Measurements from ENCODE around the gene TBC1D32.

TBC1D32 gene

GRCh38 chr6:121040831-121041230, 293.4 kb downstream of the TBC1D32 start:
- no peaks in the 10 kb centered on the region for H3K27me3 Mint-ChIP-seq (ENCODE audit: low read depth, poor library complexity)
- no peaks in the 10 kb centered on the region for H3K36me3 Mint-ChIP-seq (ENCODE audit: low read depth)
- H3K9me3 Mint-ChIP-seq = peaks cover 6% of the 10 kb centered on the region
- no peak for TF ChIP-seq CTCF (IDR thresholded peaks at IDR 0.05)
- no peaks in the 10 kb centered on the region for H3K4me1 Mint-ChIP-seq
- no peak for DNase-seq
- H3K4me3 Mint-ChIP-seq = no peak overlapping the region
- no peak overlapping the region for H3K27ac Mint-ChIP-seq

- H3K4me1 Mint-ChIP-seq = no peaks in the 10 kb centered on the region
- H3K27ac Mint-ChIP-seq = no peak overlapping the region
- H3K4me3 Mint-ChIP-seq = no peak overlapping the region
- no peak for DNase-seq
- no peaks in the 10 kb centered on the region for H3K36me3 Mint-ChIP-seq (ENCODE audit: low read depth)
- H3K27me3 Mint-ChIP-seq (ENCODE audit: low read depth, poor library complexity) = no peaks in the 10 kb centered on the region
- no peaks in the 10 kb centered on the region for H3K9me3 Mint-ChIP-seq
- TF ChIP-seq CTCF (IDR thresholded peaks at IDR 0.05) = no peak
These were observed 301.2 kb downstream of the TBC1D32 start for GRCh38 chr6:121033091-121033490.

GRCh38 chr6:121032268-121033006, 301.8 kb downstream of the TBC1D32 start:
- Mint-ChIP-seq H3K36me3 (ENCODE audit: low read depth) (no peaks in the 10 kb centered on the region), H3K4me3 (no peak overlapping the region), H3K4me1 (no peaks in the 10 kb centered on the region), H3K9me3 (no peaks in the 10 kb centered on the region), H3K27me3 (ENCODE audit: low read depth, poor library complexity) (no peaks in the 10 kb centered on the region), H3K27ac (no peak overlapping the region)
- DNase-seq = no peak
- TF ChIP-seq CTCF (IDR thresholded peaks at IDR 0.05) = no peak

All from nephron progenitor cell (in vitro differentiated cells).